Measurements from ENCODE around the gene PLPP6. TPM values are rescaled to one million over a fixed set of nuclear protein-coding genes. Genes with fewer than 3 reads are reported as not detected.

The PLPP6 gene
- total RNA-seq, 4 donors from 2014 or later: 7.5 to 12.4 (median 11.2) TPM

- H3K36me3 ChIP-seq: peaks cover 0 to 4% of the 10 kb centered on the region in 2 donors
- H3K4me1 ChIP-seq: peaks cover 12 to 13% of the 10 kb centered on the region in 2 donors
- no peak for DNase-seq
- peak overlapping the region; percentile 82 to 97 (median 97) for H3K27ac ChIP-seq
- H3K9me3 ChIP-seq: no peaks in the 10 kb centered on the region
- 1 to 2% methylated on average over 10 of the region's 10 CpGs for WGBS, 2 donors
- peak overlapping the region; percentile 27 to 83 (median 63) for H3K4me3 ChIP-seq (replicated peaks in 1 of 3)
- intact Hi-C loops (cut with DNase I): no loop called here
- no peaks in the 10 kb centered on the region for H3K27me3 ChIP-seq
- TF ChIP-seq CTCF (IDR thresholded peaks at IDR 0.05) (no peak), POLR2A (IDR thresholded peaks at IDR 0.05) (no peak)
These were observed 18.1 kb downstream of the PLPP6 start for GRCh38 chr9:4680173-4680525.

- peaks cover 12 to 13% of the 10 kb centered on the region in 2 donors for H3K4me1 ChIP-seq
- peaks cover under 1 to 4% of the 10 kb centered on the region in 2 donors for H3K36me3 ChIP-seq
- WGBS, 2 donors: 54 to 62% methylated on average over 2 of the region's 2 CpGs
- no peak for DNase-seq
- intact Hi-C loops (cut with DNase I): no loop called here
- H3K27ac ChIP-seq: peak overlapping the region in 2 of 3 donors; percentile 97
- H3K9me3 ChIP-seq: no peaks in the 10 kb centered on the region
- no peaks in the 10 kb centered on the region for H3K27me3 ChIP-seq
- TF ChIP-seq POLR2A (IDR thresholded peaks at IDR 0.05): no peak
- no peak for TF ChIP-seq CTCF (IDR thresholded peaks at IDR 0.05)
- peak overlapping the region in 1 of 3 donors; percentile 83 for H3K4me3 ChIP-seq (replicated peaks in 1 of 3)
These were observed 18.7 kb downstream of the PLPP6 start for GRCh38 chr9:4680750-4681149.

GRCh38 chr9:4684820-4685219 lies 22.7 kb downstream of the PLPP6 start:
- Histone ChIP-seq H3K36me3 (peaks cover 4 to 5% of the 10 kb centered on the region in 2 donors), H3K4me1 (peaks cover 9 to 12% of the 10 kb centered on the region in 2 donors), H3K9me3 (no peaks in the 10 kb centered on the region), H3K27me3 (no peaks in the 10 kb centered on the region), H3K4me3 (replicated peaks in 1 of 3) (no peak overlapping the region), H3K27ac (no peak overlapping the region)
- intact Hi-C loops (cut with DNase I): no loop called here
- 94 to 95% methylated on average over 4 of the region's 4 CpGs for WGBS, 2 donors
- TF ChIP-seq CTCF (IDR thresholded peaks at IDR 0.05): no peak
- no peak for TF ChIP-seq POLR2A (IDR thresholded peaks at IDR 0.05)
- no peak for DNase-seq

GRCh38 chr9:4686112-4686511 lies 24.0 kb downstream of the PLPP6 start:
- Histone ChIP-seq H3K4me1 (peaks cover 3 to 4% of the 10 kb centered on the region in 2 donors), H3K27me3 (no peaks in the 10 kb centered on the region), H3K9me3 (no peaks in the 10 kb centered on the region), H3K27ac (no peak overlapping the region), H3K36me3 (peaks cover 4 to 5% of the 10 kb centered on the region in 2 donors), H3K4me3 (replicated peaks in 1 of 3) (no peak overlapping the region)
- TF ChIP-seq POLR2A (IDR thresholded peaks at IDR 0.05): no peak
- no peak for TF ChIP-seq CTCF (IDR thresholded peaks at IDR 0.05)
- intact Hi-C loops (cut with DNase I): no loop called here
- DNase-seq: no peak
- 89 to 93% methylated on average over 4 of the region's 4 CpGs for WGBS, 2 donors

- Histone ChIP-seq H3K9me3 (no peaks in the 10 kb centered on the region), H3K4me1 (no peaks in the 10 kb centered on the region), H3K27ac (peak overlapping the region in 1 of 3 donors; percentile 13), H3K4me3 (replicated peaks in 1 of 3) (no peak overlapping the region), H3K27me3 (no peaks in the 10 kb centered on the region), H3K36me3 (peaks cover 4 to 5% of the 10 kb centered on the region in 2 donors)
- intact Hi-C loops (cut with DNase I): no loop called here
- 72 to 82% methylated on average over 1 of the region's 1 CpG for WGBS, 2 donors
- DNase-seq: no peak
- no peak for TF ChIP-seq CTCF (IDR thresholded peaks at IDR 0.05)
- no peak for TF ChIP-seq POLR2A (IDR thresholded peaks at IDR 0.05)
These were observed 24.5 kb downstream of the PLPP6 start for GRCh38 chr9:4686584-4686983.

Data from thyroid gland (tissue), 4 donors.